Measurements from ENCODE around the gene LRSAM1. TPM values are rescaled to one million over a fixed set of nuclear protein-coding genes. Genes with fewer than 3 reads are reported as not detected.

The LRSAM1 gene
- total RNA-seq, 1 donor from 2014 or later, result 17.1 TPM

GRCh38 chr9:127543221-127543620 is 91.9 kb downstream of the LRSAM1 start:
- TF ChIP-seq CTCF (conservative IDR thresholded peaks at IDR 0.05; ENCODE audit: low read depth, low read length), result no peak
- no peak for DNase-seq (ENCODE audit: low read depth)
- H3K4me3 ChIP-seq (ENCODE audit: low read depth, low read length), result no peak overlapping the region

- DNase-seq (ENCODE audit: low read depth), result no peak
- no peak overlapping the region for H3K4me3 ChIP-seq (ENCODE audit: low read depth, low read length)
- no peak for TF ChIP-seq CTCF (conservative IDR thresholded peaks at IDR 0.05; ENCODE audit: low read depth, low read length)
These were observed 92.7 kb downstream of the LRSAM1 start for GRCh38 chr9:127543973-127544533.

DNA sequence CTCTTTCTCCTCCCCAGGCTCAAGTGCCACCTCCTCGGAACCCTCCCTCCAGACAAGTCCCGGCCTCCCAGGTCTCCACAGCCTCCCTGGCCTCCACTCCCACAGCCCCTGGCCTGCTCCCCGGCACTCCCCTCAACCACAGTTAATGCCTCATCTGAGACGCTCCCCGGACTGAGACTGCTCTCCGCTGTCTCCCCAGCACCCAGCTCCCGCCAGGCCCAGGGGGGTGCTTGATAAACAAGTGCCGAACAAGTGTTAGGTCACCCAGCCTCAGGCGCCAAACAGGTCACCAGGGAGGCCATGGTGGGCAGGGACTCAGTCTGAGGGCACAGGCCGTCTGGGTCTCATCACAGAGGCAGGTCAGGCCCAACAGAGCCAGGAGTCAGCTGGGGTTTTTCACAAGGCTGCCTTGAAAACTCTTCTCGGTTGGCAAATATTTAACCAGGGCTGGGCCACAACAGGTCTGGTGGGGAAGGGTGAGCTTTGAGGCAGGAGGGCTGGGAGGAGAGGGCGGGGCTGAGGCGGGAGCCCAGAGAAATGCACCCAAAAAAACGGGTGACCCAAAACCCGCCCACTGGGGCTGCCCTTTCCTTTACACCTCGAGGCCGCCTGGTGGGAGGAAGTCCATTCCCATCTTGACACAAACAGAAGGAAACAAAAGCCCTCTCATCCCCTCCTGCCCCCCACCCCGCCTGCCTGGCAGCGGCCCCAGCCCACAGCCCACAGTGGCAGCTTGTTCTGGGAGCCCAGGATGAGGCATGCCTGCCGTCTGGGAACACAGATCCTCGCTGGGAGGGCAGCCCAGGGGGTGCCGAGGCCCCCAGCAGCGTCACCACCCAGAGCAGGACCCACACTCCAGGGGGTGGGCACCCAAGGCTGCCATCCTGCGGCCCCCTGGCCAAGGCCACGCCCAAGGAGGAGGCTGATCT is 94.2 kb downstream of the LRSAM1 start:
- TF ChIP-seq CTCF (conservative IDR thresholded peaks at IDR 0.05; ENCODE audit: low read depth, low read length), result no peak
- peak overlapping the region; percentile 29 for H3K4me3 ChIP-seq (ENCODE audit: low read depth, low read length)

DNA sequence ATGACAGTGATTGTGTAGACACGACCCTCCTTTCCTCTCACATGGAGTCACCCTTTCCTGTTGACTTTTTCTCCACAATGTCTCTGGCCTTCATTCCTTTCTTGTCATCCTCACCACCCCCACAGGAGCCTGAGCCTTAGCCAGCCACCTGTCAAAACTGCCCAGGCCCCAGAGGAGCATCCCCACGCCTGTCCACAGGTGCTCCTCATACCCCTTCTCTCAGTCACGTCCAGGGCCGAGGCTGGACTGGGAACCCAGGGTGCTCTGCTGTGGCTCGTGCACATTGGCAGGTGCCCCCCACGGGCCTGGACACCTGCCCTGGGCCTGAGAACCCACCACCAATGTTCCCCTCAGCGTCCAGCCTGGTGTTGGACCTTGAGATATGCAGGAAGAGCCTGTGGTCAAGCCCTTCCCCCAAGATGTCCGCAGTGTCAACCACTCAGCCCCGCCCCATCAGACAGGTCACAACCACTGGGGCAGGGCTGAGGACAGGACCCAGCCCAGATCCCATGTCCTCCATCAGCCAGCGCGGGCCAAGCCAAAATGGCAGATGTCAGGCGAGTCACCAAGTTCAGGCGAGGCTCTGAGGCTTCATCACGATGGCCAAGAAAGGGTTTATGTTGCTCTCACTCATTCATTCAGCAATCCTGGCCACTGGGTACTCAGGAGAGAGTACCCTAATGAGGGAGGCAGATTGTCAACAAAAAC is 95.0 kb downstream of the LRSAM1 start:
- H3K4me3 ChIP-seq (ENCODE audit: low read depth, low read length), result peak overlapping the region; percentile 24
- no peak for DNase-seq (ENCODE audit: low read depth)
- no peak for TF ChIP-seq CTCF (conservative IDR thresholded peaks at IDR 0.05; ENCODE audit: low read depth, low read length)

More for the DNA sequence above, 94.2 kb downstream of the LRSAM1 start:
- peak; percentile 77 for DNase-seq (ENCODE audit: low read depth)

GRCh38 chr9:127548352-127548881 is 97.1 kb downstream of the LRSAM1 start:
- TF ChIP-seq CTCF (conservative IDR thresholded peaks at IDR 0.05; ENCODE audit: low read depth, low read length), result no peak
- DNase-seq (ENCODE audit: low read depth), result no peak
- no peak overlapping the region for H3K4me3 ChIP-seq (ENCODE audit: low read depth, low read length)

- DNase-seq (ENCODE audit: low read depth), result no peak
- no peak for TF ChIP-seq CTCF (conservative IDR thresholded peaks at IDR 0.05; ENCODE audit: low read depth, low read length)
- H3K4me3 ChIP-seq (ENCODE audit: low read depth, low read length), result no peak overlapping the region
These were observed 97.9 kb downstream of the LRSAM1 start for GRCh38 chr9:127549218-127549617.

Data from epithelial cell of proximal tubule (primary cell).